ENCODE results near the gene SERINC5.

The SERINC5 gene

GRCh38 chr5:80090884-80091166, 165.0 kb downstream of the SERINC5 start:
- DNase-seq: no peak

- peak; percentile 6 for DNase-seq
Observed at GRCh38 chr5:80083101-80083890, 172.6 kb downstream of the SERINC5 start.

GRCh38 chr5:80082731-80083100, 173.1 kb downstream of the SERINC5 start:
- peak; percentile 54 for DNase-seq

GRCh38 chr5:80082281-80082680, 173.6 kb downstream of the SERINC5 start:
- no peak for DNase-seq

GRCh38 chr5:80078921-80079320, 176.9 kb downstream of the SERINC5 start:
- no peak for DNase-seq

GRCh38 chr5:80077051-80077714, 178.7 kb downstream of the SERINC5 start:
- no peak for DNase-seq

GRCh38 chr5:80076131-80077050, 179.5 kb downstream of the SERINC5 start:
- no peak for DNase-seq

- DNase-seq: no peak
Observed at GRCh38 chr5:80072103-80073073, 183.5 kb downstream of the SERINC5 start.

- DNase-seq: no peak
Observed at GRCh38 chr5:80071510-80072021, 184.3 kb downstream of the SERINC5 start.

GRCh38 chr5:80070338-80071056, 185.4 kb downstream of the SERINC5 start:
- DNase-seq: no peak

- DNase-seq: no peak
Observed at GRCh38 chr5:80069918-80070318, 185.9 kb downstream of the SERINC5 start.

GRCh38 chr5:80069251-80069800, 186.5 kb downstream of the SERINC5 start:
- DNase-seq: no peak

GRCh38 chr5:80068775-80069174, 187.1 kb downstream of the SERINC5 start:
- DNase-seq: no peak

GRCh38 chr5:80068246-80068636, 187.6 kb downstream of the SERINC5 start:
- DNase-seq: no peak

GRCh38 chr5:80067531-80068245, 188.2 kb downstream of the SERINC5 start:
- no peak for DNase-seq

- DNase-seq: no peak
Observed at GRCh38 chr5:80067016-80067415, 188.8 kb downstream of the SERINC5 start.

GRCh38 chr5:80064124-80064523, 191.7 kb downstream of the SERINC5 start:
- DNase-seq: no peak

All from NCI-H2107 (cell line).